ENCODE measurements around the gene MEGF11.

MEGF11 gene

GRCh38 chr15:66220601-66221000, 32.9 kb downstream of the MEGF11 start:
- DNase-seq: no peak
- Mint-ChIP-seq H3K9me3 (no peaks in the 10 kb centered on the region), H3K4me3 (no peak overlapping the region)

GRCh38 chr15:66219339-66219738, 34.2 kb downstream of the MEGF11 start:
- Mint-ChIP-seq H3K4me1 (no peaks in the 10 kb centered on the region), H3K9me3 (no peaks in the 10 kb centered on the region), H3K4me3 (no peak overlapping the region), H3K27me3 (peaks cover 17% of the 10 kb centered on the region), H3K27ac (no peak overlapping the region)
- no peak for DNase-seq
- ATAC-seq: no peak

More at GRCh38 chr15:66220601-66221000, 32.9 kb downstream of the MEGF11 start:
- no peak for ATAC-seq
- Mint-ChIP-seq H3K27ac (no peak overlapping the region), H3K27me3 (peaks cover 17% of the 10 kb centered on the region), H3K4me1 (no peaks in the 10 kb centered on the region)

- Mint-ChIP-seq H3K4me3 (no peak overlapping the region), H3K4me1 (no peaks in the 10 kb centered on the region), H3K27me3 (peaks cover 9% of the 10 kb centered on the region), H3K27ac (no peak overlapping the region), H3K9me3 (no peaks in the 10 kb centered on the region)
- DNase-seq (no peak), ATAC-seq (no peak)
Measured at GRCh38 chr15:66216806-66217205, 36.7 kb downstream of the MEGF11 start.

GRCh38 chr15:66215811-66216210, 37.7 kb downstream of the MEGF11 start:
- ATAC-seq (no peak), DNase-seq (no peak)
- H3K4me1 Mint-ChIP-seq: no peaks in the 10 kb centered on the region
- peaks cover under 1% of the 10 kb centered on the region for H3K27me3 Mint-ChIP-seq
- H3K9me3 Mint-ChIP-seq: no peaks in the 10 kb centered on the region
- H3K4me3 Mint-ChIP-seq: no peak overlapping the region
- H3K27ac Mint-ChIP-seq: no peak overlapping the region

- H3K4me3 Mint-ChIP-seq: no peak overlapping the region
- DNase-seq: no peak
- no peak for ATAC-seq
- no peaks in the 10 kb centered on the region for H3K9me3 Mint-ChIP-seq
- H3K27ac Mint-ChIP-seq: no peak overlapping the region
- no peaks in the 10 kb centered on the region for H3K27me3 Mint-ChIP-seq
- H3K4me1 Mint-ChIP-seq: no peaks in the 10 kb centered on the region
Measured at GRCh38 chr15:66214246-66214645, 39.3 kb downstream of the MEGF11 start.

- no peak overlapping the region for H3K4me3 Mint-ChIP-seq
Measured at GRCh38 chr15:66212563-66212921, 41.0 kb downstream of the MEGF11 start.

GRCh38 chr15:66211670-66212562, 41.6 kb downstream of the MEGF11 start:
- H3K4me3 Mint-ChIP-seq: no peak overlapping the region
- no peaks in the 10 kb centered on the region for H3K4me1 Mint-ChIP-seq
- H3K9me3 Mint-ChIP-seq: peaks cover 0 to 5% of the 10 kb centered on the region in 2 donors
- DNase-seq (no peak), ATAC-seq (no peak)
- H3K27ac Mint-ChIP-seq: no peak overlapping the region
- no peaks in the 10 kb centered on the region for H3K27me3 Mint-ChIP-seq

More at GRCh38 chr15:66212563-66212921, 41.0 kb downstream of the MEGF11 start:
- DNase-seq (no peak), ATAC-seq (no peak)
- H3K27me3 Mint-ChIP-seq: no peaks in the 10 kb centered on the region
- H3K27ac Mint-ChIP-seq: no peak overlapping the region
- no peaks in the 10 kb centered on the region for H3K4me1 Mint-ChIP-seq
- no peaks in the 10 kb centered on the region for H3K9me3 Mint-ChIP-seq

- no peak overlapping the region for H3K27ac Mint-ChIP-seq
- DNase-seq (no peak), ATAC-seq (no peak)
- peaks cover 6 to 9% of the 10 kb centered on the region in 2 donors for H3K9me3 Mint-ChIP-seq
- H3K4me3 Mint-ChIP-seq: no peak overlapping the region
- H3K27me3 Mint-ChIP-seq: no peaks in the 10 kb centered on the region
- H3K4me1 Mint-ChIP-seq: no peaks in the 10 kb centered on the region
Measured at GRCh38 chr15:66210684-66211083, 42.9 kb downstream of the MEGF11 start.

- H3K27me3 Mint-ChIP-seq: no peaks in the 10 kb centered on the region
Measured at GRCh38 chr15:66198757-66199156, 54.8 kb downstream of the MEGF11 start.

GRCh38 chr15:66196602-66197001, 56.9 kb downstream of the MEGF11 start:
- H3K27ac Mint-ChIP-seq: peak overlapping the region in 1 of 2 donors; percentile 36
- no peak for DNase-seq

More at GRCh38 chr15:66198757-66199156, 54.8 kb downstream of the MEGF11 start:
- no peak for DNase-seq
- Mint-ChIP-seq H3K4me1 (peaks cover 5% of the 10 kb centered on the region), H3K4me3 (no peak overlapping the region), H3K27ac (no peak overlapping the region), H3K9me3 (no peaks in the 10 kb centered on the region)
- no peak for ATAC-seq

GRCh38 chr15:66195621-66196230, 57.8 kb downstream of the MEGF11 start:
- Mint-ChIP-seq H3K27ac (no peak overlapping the region), H3K27me3 (no peaks in the 10 kb centered on the region), H3K4me3 (no peak overlapping the region), H3K9me3 (no peaks in the 10 kb centered on the region), H3K4me1 (peaks cover 5% of the 10 kb centered on the region)
- ATAC-seq (no peak), DNase-seq (no peak)

More at GRCh38 chr15:66196602-66197001, 56.9 kb downstream of the MEGF11 start:
- H3K4me1 Mint-ChIP-seq: peaks cover 5% of the 10 kb centered on the region
- no peaks in the 10 kb centered on the region for H3K27me3 Mint-ChIP-seq
- no peak overlapping the region for H3K4me3 Mint-ChIP-seq
- H3K9me3 Mint-ChIP-seq: no peaks in the 10 kb centered on the region
- ATAC-seq: no peak

- Mint-ChIP-seq H3K4me3 (no peak overlapping the region), H3K4me1 (peaks cover 5% of the 10 kb centered on the region), H3K27me3 (no peaks in the 10 kb centered on the region), H3K9me3 (no peaks in the 10 kb centered on the region), H3K27ac (no peak overlapping the region)
- DNase-seq: no peak
- no peak for ATAC-seq
Measured at GRCh38 chr15:66193066-66193465, 60.5 kb downstream of the MEGF11 start.

- H3K27ac Mint-ChIP-seq: no peak overlapping the region
- peaks cover 17% of the 10 kb centered on the region for H3K27me3 Mint-ChIP-seq
- no peaks in the 10 kb centered on the region for H3K9me3 Mint-ChIP-seq
- ATAC-seq (no peak), DNase-seq (no peak)
- no peak overlapping the region for H3K4me3 Mint-ChIP-seq
- no peaks in the 10 kb centered on the region for H3K4me1 Mint-ChIP-seq
Measured at GRCh38 chr15:66190746-66191145, 62.8 kb downstream of the MEGF11 start.

GRCh38 chr15:66189291-66189690, 64.3 kb downstream of the MEGF11 start:
- no peak for DNase-seq
- H3K9me3 Mint-ChIP-seq: no peaks in the 10 kb centered on the region
- H3K27ac Mint-ChIP-seq: no peak overlapping the region
- no peak for ATAC-seq
- peaks cover 6% of the 10 kb centered on the region for H3K4me1 Mint-ChIP-seq
- H3K4me3 Mint-ChIP-seq: no peak overlapping the region
- peaks cover 32% of the 10 kb centered on the region for H3K27me3 Mint-ChIP-seq

GRCh38 chr15:66188464-66188863, 65.1 kb downstream of the MEGF11 start:
- DNase-seq (no peak), ATAC-seq (no peak)
- peaks cover 40% of the 10 kb centered on the region for H3K27me3 Mint-ChIP-seq

GRCh38 chr15:66187271-66187670, 66.3 kb downstream of the MEGF11 start:
- Mint-ChIP-seq H3K27ac (no peak overlapping the region), H3K27me3 (peaks cover 52% of the 10 kb centered on the region), H3K4me1 (peaks cover 9% of the 10 kb centered on the region), H3K9me3 (no peaks in the 10 kb centered on the region), H3K4me3 (no peak overlapping the region)
- no peak for ATAC-seq
- DNase-seq: no peak

More at GRCh38 chr15:66188464-66188863, 65.1 kb downstream of the MEGF11 start:
- Mint-ChIP-seq H3K27ac (no peak overlapping the region), H3K4me3 (no peak overlapping the region), H3K9me3 (no peaks in the 10 kb centered on the region), H3K4me1 (peaks cover 9% of the 10 kb centered on the region)

All from stimulated activated naive CD8-positive, alpha-beta T cell treated with anti-CD3 and anti-CD28 coated beads, Interleukin-15, amount 100 ng/mL, for 72 hours (primary cell).